ENCODE results near the gene CDKN1C.

Gene CDKN1C

GRCh38 chr11:2926611-2927051 is 41.1 kb upstream of the CDKN1C start:
- TF ChIP-seq, protein P1, sequence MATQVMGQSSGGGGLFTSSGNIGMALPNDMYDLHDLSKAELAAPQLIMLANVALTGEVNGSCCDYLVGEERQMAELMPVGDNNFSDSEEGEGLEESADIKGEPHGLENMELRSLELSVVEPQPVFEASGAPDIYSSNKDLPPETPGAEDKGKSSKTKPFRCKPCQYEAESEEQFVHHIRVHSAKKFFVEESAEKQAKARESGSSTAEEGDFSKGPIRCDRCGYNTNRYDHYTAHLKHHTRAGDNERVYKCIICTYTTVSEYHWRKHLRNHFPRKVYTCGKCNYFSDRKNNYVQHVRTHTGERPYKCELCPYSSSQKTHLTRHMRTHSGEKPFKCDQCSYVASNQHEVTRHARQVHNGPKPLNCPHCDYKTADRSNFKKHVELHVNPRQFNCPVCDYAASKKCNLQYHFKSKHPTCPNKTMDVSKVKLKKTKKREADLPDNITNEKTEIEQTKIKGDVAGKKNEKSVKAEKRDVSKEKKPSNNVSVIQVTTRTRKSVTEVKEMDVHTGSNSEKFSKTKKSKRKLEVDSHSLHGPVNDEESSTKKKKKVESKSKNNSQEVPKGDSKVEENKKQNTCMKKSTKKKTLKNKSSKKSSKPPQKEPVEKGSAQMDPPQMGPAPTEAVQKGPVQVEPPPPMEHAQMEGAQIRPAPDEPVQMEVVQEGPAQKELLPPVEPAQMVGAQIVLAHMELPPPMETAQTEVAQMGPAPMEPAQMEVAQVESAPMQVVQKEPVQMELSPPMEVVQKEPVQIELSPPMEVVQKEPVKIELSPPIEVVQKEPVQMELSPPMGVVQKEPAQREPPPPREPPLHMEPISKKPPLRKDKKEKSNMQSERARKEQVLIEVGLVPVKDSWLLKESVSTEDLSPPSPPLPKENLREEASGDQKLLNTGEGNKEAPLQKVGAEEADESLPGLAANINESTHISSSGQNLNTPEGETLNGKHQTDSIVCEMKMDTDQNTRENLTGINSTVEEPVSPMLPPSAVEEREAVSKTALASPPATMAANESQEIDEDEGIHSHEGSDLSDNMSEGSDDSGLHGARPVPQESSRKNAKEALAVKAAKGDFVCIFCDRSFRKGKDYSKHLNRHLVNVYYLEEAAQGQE (IDR thresholded peaks at IDR 0.05; ENCODE audit: low read depth), result no peak
- TF ChIP-seq EGR1 (IDR thresholded peaks at IDR 0.05), result no peak
- no peak for TF ChIP-seq ZBTB7A (IDR thresholded peaks at IDR 0.05; ENCODE audit: low read depth)
- no peak for TF ChIP-seq USF1 (IDR thresholded peaks at IDR 0.05)
- TF ChIP-seq, protein P2, sequence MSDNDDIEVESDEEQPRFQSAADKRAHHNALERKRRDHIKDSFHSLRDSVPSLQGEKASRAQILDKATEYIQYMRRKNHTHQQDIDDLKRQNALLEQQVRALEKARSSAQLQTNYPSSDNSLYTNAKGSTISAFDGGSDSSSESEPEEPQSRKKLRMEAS (IDR thresholded peaks at IDR 0.05), result no peak
- TF ChIP-seq EP300 (IDR thresholded peaks at IDR 0.05; ENCODE audit: borderline replicate concordance), result no peak
- TF ChIP-seq TAF1 (IDR thresholded peaks at IDR 0.05; ENCODE audit: low read depth), result no peak
- no peak for TF ChIP-seq RAD21 (IDR thresholded peaks at IDR 0.05; ENCODE audit: low read depth)
- no peak for TF ChIP-seq YY1 (IDR thresholded peaks at IDR 0.05; ENCODE audit: low read depth)
- TF ChIP-seq CEBPB (IDR thresholded peaks at IDR 0.05), result no peak

GRCh38 chr11:2924821-2925675 is 39.5 kb upstream of the CDKN1C start:
- TF ChIP-seq NFIC (IDR thresholded peaks at IDR 0.05) (no peak), ZBTB7A (IDR thresholded peaks at IDR 0.05; ENCODE audit: low read depth) (no peak), YY1 (IDR thresholded peaks at IDR 0.05; ENCODE audit: low read depth) (no peak), TEAD4 (IDR thresholded peaks at IDR 0.05) (no peak), USF1 (IDR thresholded peaks at IDR 0.05) (no peak), CREB1 (IDR thresholded peaks at IDR 0.05; ENCODE audit: low read depth) (no peak), EGR1 (IDR thresholded peaks at IDR 0.05) (no peak), TCF12 (IDR thresholded peaks at IDR 0.05; ENCODE audit: low read depth) (no peak), CEBPB (IDR thresholded peaks at IDR 0.05) (no peak), RAD21 (IDR thresholded peaks at IDR 0.05; ENCODE audit: low read depth) (no peak), TAF1 (IDR thresholded peaks at IDR 0.05; ENCODE audit: low read depth) (no peak), EP300 (IDR thresholded peaks at IDR 0.05; ENCODE audit: borderline replicate concordance) (no peak), FOXM1 (IDR thresholded peaks at IDR 0.05; ENCODE audit: borderline replicate concordance, low read depth) (no peak)
- TF ChIP-seq, protein P2 (IDR thresholded peaks at IDR 0.05), result no peak
- TF ChIP-seq, protein P1 (IDR thresholded peaks at IDR 0.05; ENCODE audit: low read depth), result no peak

DNA sequence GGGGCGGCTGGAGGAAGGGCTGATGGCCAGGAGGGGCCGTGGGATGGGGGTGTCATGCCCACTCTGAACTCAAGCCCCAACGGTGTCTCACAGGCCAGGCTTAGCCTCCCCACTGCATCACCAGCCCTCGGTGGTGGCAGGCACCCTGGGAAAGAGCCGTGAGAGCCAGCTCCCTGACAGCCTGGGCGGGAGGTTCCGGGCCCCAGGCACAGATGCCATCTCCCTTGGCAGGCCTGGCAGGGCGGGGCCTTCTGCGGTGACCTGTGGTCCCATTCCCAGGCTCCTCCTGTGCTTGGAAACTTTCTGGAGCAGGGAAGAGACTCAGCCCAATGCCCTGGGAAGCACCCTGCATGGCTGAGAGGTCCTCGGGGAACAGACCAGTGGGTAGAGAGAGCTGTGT is 38.8 kb upstream of the CDKN1C start:
- TF ChIP-seq EP300 (IDR thresholded peaks at IDR 0.05; ENCODE audit: borderline replicate concordance) (no peak), CEBPB (IDR thresholded peaks at IDR 0.05) (no peak)
- TF ChIP-seq, protein P1 (IDR thresholded peaks at IDR 0.05; ENCODE audit: low read depth), result no peak

DNA sequence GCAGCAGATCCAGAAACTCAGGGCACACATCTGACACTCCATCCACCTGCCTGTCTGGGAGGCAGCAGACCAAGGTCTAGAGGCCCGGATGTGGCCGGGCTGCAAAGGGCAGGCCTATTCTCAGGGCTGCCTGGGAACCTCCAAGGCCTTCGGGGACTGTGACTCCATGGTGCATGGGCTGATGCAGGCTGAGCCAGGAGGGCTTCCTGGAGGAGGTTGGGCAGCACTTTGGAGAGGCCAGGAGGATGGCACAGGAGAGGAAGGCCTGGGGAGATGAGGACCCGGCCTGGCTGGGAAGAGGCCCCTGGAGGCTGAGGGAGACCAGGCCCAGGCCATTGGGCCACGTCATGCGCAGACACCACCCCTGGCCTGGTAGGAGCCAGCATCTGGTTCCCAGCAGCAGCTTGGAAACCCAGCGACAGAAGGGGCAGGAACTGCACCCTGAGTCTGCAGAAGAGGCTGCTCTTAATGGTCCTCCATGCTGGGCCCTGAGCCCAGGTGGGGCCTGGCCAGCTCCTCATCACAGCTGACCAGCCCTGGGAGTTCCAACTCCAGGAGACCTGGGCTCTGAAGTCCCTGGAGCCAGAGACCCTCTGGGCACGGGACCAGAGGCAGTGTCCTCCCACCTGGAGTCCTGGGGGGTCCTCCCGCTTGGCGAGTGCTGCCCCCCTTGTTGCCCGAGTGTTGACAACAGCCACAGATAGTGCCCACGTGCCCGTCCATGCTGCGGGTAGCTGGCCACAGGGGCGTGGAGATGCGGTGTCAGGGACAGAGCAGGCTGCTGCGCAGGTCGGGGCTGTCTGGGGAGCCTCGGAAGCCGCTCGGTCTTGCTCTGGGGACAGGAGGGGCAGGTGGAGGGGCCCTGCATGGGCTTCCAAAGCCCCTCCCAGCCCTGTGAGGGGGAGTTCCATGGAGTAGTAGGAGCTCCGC is 38.1 kb upstream of the CDKN1C start:
- TF ChIP-seq TEAD4 (IDR thresholded peaks at IDR 0.05) (no peak), YY1 (IDR thresholded peaks at IDR 0.05; ENCODE audit: low read depth) (no peak), TAF1 (IDR thresholded peaks at IDR 0.05; ENCODE audit: low read depth) (no peak), EGR1 (IDR thresholded peaks at IDR 0.05) (no peak), CEBPB (IDR thresholded peaks at IDR 0.05) (no peak), RAD21 (IDR thresholded peaks at IDR 0.05; ENCODE audit: low read depth) (no peak), NFIC (IDR thresholded peaks at IDR 0.05) (no peak), ZBTB7A (IDR thresholded peaks at IDR 0.05; ENCODE audit: low read depth) (no peak), USF1 (IDR thresholded peaks at IDR 0.05) (no peak), EP300 (IDR thresholded peaks at IDR 0.05; ENCODE audit: borderline replicate concordance) (no peak), TCF12 (IDR thresholded peaks at IDR 0.05; ENCODE audit: low read depth) (no peak), CREB1 (IDR thresholded peaks at IDR 0.05; ENCODE audit: low read depth) (no peak), FOXM1 (IDR thresholded peaks at IDR 0.05; ENCODE audit: borderline replicate concordance, low read depth) (no peak)
- TF ChIP-seq, protein P2 (IDR thresholded peaks at IDR 0.05), result no peak
- TF ChIP-seq, protein P1 (IDR thresholded peaks at IDR 0.05; ENCODE audit: low read depth), result no peak
